ENCODE measurements around the gene COA5. TPM values are rescaled to one million over a fixed set of nuclear protein-coding genes. Genes with fewer than 3 reads are reported as not detected.

Gene COA5, protein sequence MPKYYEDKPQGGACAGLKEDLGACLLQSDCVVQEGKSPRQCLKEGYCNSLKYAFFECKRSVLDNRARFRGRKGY
- 10 to 100 TPM; 17.6 to 18.6 TPM for total RNA-seq

DNA sequence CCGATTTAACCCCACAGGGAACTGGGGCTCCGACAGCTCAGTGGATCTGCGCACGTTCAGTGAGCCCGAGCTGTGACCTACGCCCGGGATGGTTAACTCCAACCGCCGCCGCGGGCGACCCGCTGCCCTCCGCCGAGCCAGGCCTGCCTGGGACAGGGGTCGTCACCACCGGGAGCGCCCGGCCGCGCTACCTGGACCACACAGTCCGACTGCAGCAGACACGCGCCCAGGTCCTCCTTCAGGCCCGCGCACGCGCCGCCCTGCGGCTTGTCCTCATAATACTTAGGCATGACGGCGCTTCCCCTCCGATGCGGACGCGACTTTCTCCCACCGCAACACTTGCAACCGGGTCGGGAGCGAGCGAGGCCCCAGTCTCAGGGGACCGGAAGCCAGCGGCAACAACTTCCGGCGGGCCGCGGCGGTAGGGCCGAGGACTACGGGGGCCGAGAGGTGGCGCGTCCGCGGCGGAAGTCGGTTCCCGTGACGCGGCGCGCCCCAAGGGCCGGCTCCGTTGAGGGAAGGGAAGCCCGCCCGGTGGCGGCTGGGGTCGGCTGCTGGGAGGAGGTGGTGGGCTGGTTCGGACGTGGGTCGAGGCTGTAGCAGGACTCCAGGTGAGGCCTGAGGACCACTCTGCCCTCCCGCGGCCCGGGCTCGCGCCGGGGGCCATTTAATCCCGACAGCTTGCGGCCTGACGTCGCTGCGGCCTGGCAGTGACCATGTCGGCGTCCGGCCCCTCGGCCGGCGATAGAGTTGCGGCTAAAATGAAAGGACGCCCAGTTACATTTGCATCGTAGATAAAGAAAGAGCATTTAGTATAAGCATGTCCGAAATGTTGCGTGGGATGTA is at the start of gene COA5, which contains the start of gene UNC50:
TSS of gene COA5 (minus strand) at position 397 of the 846 bp plus-strand sequence. CDS start at position 290, 107 bp downstream.
TSS of gene UNC50 (plus strand) at position 474 of the 846 bp plus-strand sequence. CDS start 1,171 bp downstream, outside the sequence.

Other genes with a start within 250 kb of the COA5 start
- gene INPP4A, start 163.7 kb downstream of the COA5 start, total RNA-seq = 10 to 100 TPM; 24.1 to 25.0 TPM
- 10 to 100 TPM; 36.1 to 45.3 TPM for gene UNC50, start 77 bp upstream of the COA5 start, total RNA-seq
- gene MGAT4A, start 122.6 kb upstream of the COA5 start, total RNA-seq = 1 to 10 TPM; 1.0 to 1.7 TPM